HG02852 (cell line): Measurements from ENCODE around the gene MYOZ2.

Experiments used
- ATAC-seq: cut with Tn5 transposase; IDR thresholded peaks from one replicate; pipeline ENCODE4 v1.9.1; 2021; ENCODE audit warnings: mild to moderate bottlenecking, moderate library complexity; ENCODE audit not compliant: unreplicated experiment

Gene MYOZ2

DNA sequence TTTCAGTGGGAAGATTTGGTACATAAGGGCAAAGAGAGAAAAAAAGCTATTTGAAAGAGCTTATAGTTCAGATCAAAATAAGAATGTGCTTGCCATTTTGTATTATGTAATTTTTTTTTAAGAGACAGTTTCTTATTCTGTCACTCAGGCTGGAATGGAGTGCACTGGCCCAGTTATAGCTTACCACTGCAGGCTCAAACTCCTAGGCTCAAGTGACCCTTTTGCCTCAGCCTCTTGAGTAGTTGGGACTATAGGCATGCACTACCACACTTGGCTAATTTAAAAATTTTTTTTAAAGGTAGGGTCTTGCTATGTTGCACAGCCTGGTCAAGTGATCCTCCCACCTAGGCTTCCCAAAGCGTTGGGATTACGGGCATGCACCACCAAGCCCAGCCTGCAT is 54.7 kb downstream of the MYOZ2 start:
- no peak for ATAC-seq

DNA sequence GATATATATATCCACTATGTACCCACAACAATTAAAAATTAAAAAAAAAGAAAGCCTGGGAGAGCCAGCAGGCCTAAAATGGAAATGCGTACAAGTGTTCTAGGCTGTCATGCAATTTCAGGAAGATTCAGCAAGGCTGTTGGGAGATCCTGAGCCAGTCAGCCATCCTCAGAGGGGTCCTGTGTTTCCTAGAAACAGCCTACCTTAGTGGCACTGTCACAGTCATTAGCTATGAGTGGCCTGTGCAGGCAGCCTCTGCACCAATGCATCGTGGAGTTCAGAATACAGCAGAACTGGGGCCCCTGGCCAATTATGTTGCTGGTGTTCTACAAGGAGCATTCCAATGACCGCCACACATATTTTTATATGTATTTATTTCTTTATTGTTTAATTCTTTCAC is 55.9 kb downstream of the MYOZ2 start:
- ATAC-seq, result no peak

DNA sequence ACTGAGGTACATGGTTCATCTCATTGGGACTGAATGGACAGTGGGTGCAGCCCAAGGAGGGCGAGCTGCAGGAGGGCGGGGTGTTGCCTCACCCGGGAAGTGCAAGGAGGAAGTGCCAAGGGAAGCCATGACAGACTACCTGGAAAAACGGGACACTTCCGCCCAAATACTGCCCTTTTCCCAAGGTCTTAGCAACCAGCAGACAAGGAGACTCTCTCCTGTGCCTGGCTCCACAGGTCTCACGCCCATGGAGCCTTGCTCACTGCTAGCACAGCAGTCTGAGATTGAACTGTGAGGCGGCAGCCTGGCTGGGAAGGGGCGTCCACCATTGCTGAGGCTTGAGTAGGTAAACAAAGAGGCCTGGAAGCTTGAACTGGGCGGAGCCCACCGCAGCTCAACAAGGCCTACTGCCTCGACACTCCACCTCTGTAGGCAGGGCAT is 62.2 kb downstream of the MYOZ2 start:
- no peak for ATAC-seq

DNA sequence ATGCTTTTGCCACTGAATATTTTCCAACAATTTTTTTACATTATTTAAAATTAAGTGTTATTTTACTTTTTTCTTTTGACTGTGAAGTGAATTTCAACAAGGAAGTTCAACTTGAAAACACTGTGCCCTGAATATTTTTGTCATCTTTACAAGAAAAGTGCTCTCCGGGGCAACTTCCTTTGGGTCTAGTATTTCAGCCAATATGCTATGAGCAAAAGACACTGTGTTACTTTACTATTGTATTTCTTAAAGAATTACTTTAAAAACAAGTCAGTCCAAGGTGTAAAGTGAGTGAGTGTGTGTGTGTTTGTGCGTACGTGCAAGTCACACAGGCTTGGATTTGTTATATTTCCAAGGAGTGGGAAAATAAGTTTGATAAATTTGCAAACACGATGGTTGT is 69.3 kb downstream of the MYOZ2 start:
- ATAC-seq, result no peak

DNA sequence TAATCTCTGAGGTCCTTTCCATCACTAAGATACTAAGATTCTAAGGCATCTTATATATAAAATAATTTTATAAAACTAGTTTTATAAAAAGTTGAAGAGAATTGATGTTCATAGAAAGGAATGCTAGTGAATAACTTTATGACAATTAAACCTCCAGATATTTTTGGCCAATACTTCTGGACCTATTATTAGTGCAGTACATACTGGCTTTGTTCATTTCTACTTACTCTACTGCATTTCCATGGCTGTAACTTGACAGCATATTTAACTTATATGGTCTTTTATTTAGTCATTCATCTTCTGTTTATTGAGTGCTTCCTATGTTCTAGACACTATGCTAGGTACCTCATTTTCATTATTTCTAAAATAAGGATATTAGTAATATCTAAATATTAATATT is 70.1 kb downstream of the MYOZ2 start:
- ATAC-seq, result no peak

DNA sequence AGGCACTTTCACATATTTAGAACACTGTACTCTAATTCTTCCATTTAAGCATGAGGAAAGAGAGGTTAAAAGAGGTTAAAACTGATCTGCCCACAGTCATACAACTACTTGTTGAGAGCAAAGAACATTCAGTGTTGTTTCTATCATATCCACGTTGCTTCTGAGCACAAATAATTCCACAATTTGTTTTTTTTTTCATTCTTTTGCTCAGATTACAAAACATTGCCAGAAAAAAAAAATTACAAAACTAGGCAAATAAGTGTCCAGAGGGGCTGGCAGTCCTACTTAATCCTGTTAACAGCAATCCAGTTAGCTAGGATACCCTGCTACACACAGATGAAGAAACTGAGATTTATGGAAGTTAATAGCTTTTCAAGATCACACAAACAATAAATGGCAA is 70.5 kb downstream of the MYOZ2 start:
- ATAC-seq, result no peak

DNA sequence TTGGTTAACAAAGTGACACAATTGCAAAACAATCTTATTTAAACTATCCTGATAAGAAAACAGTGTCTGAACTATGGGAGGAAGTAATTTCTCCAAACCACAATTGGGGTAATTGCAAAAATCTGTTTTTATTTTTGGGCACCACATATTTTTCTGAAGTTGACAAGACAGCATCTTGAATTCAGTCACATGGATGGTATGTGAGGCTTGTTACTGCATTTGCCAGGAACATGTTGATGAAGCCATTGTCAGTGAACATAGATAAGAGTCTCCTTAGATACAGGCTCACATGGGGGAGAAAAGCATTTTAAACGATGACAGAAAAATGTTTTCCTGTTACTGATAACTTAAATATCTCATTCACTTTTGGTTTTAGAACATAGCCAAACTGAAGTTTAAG is 71.4 kb downstream of the MYOZ2 start:
- no peak for ATAC-seq

DNA sequence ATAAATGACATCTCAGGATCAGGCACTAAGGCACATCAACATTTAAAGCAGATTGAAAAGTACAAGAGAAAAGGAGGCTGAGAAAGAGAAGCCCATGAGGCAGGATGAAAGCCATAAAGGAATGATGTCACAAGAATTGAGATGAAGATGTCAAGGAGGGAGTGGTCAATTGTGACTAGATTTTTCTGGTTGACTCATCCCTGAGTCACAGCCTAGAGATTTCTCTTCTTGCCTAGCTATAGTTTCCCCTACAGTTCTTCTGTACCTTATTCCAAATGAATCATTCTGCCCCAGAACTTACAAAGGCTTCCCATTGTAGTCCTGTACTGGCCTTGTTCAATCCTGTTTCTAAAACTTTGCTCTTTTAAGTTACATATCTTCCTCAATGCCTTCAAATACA is 73.4 kb downstream of the MYOZ2 start:
- no peak for ATAC-seq

DNA sequence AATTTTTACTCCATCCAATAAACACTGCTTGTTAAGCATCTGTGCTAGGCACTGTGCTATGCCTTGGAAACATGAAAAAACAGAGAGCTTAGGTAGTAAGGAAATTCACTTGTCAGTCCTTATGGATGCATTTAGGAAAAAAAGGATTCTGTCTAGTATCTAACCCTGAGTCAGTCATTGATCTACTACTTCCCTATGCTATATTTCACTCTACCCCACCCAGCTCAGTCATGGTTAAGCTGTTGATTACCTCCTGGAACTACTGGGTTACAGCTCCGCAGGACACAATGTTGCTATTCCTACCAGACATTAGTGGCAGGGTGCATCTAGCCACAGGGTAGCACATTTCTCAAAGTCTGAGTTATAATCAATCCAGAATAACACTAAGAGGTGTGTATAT is 74.0 kb downstream of the MYOZ2 start:
- ATAC-seq, result no peak

DNA sequence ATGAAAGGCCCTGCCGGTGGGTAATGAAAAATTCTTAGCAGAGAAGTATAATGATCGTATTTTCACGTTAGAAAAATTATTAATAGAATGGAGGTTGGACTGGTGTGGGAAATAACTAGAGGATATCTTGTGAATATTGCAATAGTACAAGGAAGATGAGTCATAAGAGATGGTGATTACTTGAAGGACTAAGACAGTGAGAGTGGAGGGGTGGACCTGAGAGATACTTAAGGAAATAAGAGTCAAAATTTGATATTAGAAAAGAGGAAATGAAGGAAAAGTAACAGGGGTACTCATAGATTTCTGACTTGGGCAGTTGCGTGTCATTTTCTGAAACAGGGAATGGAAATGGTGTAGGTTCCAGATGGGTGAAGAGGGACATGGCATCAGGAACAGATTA is 75.1 kb downstream of the MYOZ2 start:
- no peak for ATAC-seq

DNA sequence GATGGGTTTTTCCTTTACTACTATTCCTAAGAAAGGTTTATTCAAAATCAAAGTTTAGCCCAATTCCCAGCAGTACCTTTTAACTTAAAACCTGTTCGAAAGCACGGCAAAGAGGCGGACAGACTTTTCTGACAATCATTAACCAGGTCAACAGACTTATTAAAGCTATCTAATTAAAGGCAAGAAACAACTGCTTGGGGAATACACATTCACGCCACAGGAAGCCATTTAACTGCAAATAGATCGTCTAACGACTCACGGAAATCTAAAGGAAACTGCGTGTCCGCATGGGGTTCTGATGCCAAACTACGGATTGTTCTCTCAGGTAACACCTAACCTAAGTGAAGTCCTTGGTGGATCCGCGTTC is 76.2 kb downstream of the MYOZ2 start:
- peak; percentile 10 for ATAC-seq

DNA sequence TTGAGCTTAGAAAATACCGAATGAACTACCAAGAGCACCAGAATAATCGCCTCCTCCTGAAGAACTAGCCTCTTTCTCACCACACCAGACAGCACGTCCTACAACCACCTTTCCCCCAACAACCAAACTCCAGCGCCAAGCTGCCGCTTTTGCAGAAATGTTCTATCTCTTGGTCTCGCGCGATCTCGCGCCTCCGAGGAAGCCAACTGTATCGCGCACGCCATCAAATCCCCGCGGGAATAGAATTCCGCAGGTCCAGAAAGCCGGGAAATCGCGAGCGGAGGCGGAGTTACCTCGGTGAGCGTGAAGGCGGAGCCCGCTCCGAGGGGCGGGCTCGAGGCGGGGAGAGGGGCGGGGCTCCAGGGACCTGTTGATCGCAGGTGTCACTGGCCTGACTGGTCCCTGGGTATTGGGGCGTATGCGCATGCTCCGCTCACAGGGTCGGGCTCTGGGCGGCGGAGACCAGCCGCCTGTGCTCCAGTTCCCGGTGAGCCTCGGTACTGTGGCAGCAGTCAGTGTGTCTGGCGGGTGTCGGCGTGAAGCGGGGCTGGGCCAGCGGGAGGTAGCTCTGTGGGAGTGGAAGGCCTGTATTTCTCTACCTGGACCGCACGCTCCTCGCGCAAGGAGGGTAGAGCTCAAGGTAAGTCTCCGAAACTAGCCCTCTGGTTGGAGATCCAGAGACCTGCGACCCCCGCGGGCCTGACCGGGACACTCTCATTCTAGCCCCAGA is 76.8 kb downstream of the MYOZ2 start, which contains the start of gene USP53:
Gene USP53 (plus strand): TSS at position 480 of the 730 bp plus-strand sequence. CDS start 27,047 bp downstream, outside the sequence.
- ATAC-seq, result peak; percentile 91

DNA sequence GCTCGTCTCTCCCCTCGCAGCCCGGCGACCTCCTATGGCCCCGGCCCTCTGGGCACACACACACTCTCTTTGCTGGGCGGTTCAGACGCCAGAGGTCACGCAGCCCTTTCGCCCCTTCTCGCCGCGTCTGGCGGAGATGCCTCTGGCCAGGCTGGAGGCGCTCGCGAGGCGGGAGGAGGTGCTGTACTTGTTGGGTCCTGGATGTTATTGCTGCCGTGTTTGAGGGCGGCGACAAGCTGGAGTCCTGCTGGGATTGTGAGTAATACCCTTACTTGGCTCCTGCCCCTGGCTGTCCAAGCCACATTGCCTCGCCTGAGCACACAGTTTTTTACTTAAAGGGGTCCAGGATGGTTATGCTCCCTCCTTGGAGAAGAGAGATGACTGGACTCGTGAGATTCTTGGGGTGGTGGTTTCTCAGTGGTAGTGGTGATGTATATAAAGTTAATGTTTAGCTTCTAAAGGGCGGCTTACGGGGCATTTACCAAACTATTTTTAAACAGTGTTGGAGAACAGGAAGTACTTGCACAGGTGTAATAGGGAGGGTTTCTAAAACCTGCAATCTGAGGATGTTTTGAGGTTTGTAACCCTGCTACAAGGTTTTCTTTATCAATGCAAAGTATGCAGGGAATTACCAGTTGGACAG is 77.5 kb downstream of the MYOZ2 start:
- ATAC-seq, result peak; percentile 56

DNA sequence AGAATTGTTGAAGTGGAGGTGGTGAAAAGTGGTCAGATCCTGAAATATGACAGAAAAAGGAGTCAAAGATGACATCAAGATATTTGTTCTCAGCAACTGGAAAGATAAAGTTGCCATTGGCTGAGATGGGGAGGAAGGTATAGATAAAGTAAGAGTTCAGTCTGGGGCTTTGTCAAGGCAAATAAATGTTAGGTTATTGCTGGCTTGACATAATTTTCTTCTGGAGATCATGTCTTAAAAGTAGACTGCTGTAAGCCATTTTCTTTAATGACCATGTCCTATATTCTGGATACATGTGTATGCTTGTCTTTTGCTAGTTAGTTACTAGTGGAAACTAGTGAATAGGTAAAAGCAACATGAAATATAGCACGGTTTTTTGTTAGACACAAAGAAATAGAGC is 82.5 kb downstream of the MYOZ2 start:
- no peak for ATAC-seq

DNA sequence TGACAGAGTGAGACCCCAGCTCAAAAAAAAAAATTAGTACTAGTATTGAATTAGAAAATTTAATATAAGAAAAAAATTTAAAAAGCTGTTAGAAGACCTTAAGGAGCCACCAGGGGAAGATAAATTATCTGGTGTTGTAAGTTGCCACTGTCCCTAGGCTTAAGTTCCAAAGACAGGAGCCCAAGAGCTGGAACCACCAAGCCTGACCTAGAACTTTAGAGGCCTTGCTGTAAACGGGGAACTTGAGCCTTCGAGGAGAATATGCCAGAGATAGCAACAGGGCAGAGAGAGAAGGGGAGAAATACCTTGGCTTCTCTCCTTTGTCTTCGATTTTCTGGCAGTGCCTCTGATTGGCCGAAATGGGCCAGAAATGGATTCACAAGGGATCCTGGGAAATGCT is 85.8 kb downstream of the MYOZ2 start:
- no peak for ATAC-seq

DNA sequence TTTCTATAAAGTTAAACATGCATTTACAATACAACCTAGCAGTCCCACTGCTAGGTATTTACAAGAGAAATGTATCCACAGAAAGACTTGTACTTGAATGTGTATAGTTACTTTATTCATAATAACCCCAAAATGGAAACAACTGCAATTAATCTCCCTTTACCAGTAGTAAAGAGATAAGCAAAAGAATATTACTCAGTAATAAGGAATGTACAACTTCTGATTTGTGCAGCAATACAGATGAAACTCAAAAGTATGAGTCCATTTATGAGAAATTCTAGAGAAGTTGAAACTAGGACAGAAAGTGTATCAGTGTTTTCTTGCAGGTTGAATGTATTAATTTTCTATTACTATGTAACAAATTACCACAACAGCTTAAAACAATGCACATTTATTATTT is 92.1 kb downstream of the MYOZ2 start:
- no peak for ATAC-seq

DNA sequence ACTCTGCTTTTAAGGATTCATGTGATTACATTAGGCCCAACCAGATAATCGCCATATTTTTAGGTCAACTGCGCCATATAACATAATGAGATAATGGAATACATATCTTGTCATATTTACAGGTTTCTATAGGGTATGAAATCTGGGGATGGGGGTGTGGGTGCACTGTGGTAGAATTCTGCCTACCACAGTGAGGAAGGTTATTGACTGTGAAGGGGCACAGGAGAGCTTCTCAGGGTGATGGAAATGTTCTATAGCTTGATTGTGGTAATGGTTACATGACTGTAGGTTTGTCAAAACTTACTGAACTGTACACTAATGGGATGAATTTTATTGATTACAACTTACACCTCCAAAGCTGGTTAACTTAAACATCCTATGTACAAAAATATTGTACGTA is 92.8 kb downstream of the MYOZ2 start:
- ATAC-seq, result no peak

DNA sequence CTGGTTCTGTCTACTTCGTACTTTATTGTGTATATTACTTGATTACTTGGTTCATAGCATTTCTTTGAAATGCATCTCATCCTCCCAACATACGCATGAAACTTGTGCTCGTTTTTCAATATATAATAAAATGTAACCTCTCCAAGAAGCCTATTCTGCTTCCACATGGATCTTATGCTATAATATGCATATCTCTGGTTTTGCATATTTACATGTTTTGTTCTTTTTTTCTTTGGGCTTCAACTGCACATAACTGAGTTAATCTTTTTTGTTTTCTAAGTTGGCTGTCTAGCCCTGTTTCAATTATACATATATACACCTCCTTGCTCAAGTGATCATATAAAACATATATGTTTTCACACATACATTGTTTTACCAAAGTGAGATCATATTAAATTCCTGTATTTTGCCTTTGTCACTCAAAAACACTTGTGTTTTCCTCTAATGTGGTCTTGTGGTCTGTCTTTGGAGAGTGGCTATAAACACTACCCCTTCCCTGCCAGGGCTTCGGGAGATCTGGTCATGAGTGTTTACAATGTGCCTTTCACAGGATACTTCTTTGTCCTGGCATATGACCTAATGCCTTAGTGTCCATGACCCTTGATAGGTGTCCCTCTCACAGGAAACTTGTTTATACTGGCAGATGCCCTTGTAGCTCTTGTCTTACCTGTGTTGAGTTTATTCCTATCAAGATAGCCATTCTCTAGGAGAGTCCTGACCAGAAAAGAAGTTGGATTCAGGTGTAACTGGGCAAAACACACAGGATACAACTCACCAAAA is 94.5 kb downstream of the MYOZ2 start:
- no peak for ATAC-seq

DNA sequence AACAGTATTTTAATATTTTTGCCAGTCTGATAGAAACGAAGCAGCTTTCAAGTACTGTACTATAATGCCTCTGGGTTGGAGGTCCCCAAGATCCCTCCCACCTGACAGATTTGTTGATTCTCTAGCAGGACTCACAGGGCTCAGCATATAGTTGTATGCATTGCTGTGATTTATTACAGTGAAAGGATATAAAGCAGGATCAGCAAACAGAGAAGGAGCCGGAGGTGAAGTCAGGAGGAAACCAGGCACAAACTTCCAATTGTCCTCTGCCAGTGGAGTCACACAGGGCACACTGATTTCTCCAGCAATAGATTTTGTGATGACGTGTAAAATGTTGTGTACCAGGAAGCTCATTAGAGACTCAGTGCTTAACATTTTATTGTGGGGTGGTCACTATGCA is 95.9 kb downstream of the MYOZ2 start:
- no peak for ATAC-seq

DNA sequence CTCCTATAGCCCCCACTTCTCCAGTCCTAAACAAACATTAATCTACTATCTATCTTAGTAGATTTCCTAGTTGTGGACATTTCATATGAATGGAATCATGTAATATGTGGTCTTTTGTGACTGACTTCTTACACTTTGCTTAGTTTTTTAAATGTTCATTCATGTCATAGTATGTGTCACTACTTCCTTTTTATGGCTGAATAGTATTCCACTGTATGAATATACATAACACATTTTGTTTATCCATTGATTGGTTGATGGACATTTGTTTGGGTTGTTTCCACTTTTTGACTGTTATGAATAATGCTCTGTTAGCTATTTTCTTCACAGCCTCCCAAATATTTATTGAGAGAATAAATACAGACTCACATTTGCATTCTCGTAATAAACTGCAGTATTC is 96.7 kb downstream of the MYOZ2 start:
- no peak for ATAC-seq

DNA sequence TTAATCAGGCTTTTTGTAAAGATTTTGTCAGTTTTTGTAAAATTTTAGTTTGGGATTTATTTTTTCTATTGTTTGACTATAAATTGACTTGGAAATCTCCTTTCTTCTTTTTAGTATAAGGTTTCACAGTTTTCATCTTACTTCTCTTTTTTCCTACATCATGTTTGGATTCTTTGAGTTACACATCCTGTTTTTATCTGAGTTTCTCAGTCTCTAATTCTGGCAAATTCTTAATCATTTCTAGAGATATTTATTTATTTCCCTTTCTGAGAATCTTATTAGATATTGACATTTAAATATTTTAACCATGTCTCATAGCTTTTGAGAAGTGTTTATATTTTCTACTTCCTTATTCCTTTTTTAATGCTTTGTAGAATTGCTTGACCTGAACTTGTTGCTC is 97.6 kb downstream of the MYOZ2 start:
- ATAC-seq, result no peak

DNA sequence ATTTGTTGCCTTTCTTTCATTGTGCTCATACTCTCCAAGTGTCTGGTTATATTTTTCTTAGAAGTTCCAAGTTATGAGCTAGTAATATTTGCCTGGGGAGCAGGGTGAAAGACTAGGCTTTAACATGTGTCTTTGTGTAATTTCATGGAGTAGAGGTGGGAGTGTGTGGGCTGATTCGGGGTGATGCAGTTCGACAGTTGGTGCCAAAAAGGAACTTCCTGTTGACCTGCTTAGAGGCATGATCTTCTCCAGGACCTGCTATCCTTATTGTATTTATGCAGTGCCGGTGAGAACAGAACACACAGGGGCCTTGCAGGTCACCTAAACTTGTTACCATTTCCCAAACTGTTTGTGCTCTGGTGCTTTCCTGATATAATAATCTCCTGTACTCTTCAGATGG is 98.1 kb downstream of the MYOZ2 start:
- no peak for ATAC-seq
